Activated naive CD8-positive, alpha-beta T cell (primary cell): Measurements from ENCODE around the gene NAA20.

Source experiments
- H3K27ac Mint-ChIP-seq: one replicate; pipeline ENCODE4 v1.8.0; 2021; ENCODE audit warnings: mixed read lengths
- H3K27me3 Mint-ChIP-seq: one replicate; pipeline ENCODE4 v1.8.0; 2021; ENCODE audit warnings: mixed read lengths
- H3K36me3 Mint-ChIP-seq: one replicate; pipeline ENCODE4 v1.8.0; 2021; ENCODE audit warnings: mixed read lengths
- H3K4me1 Mint-ChIP-seq: one replicate; pipeline ENCODE4 v1.8.0; 2021; ENCODE audit warnings: low read depth, mixed read lengths
- H3K4me3 Mint-ChIP-seq: one replicate; pipeline ENCODE4 v1.8.0; 2021; ENCODE audit warnings: mild to moderate bottlenecking, mixed read lengths
- H3K9me3 Mint-ChIP-seq: one replicate; pipeline ENCODE4 v1.8.0; 2021; ENCODE audit warnings: low read depth, mixed read lengths

The NAA20 gene, protein sequence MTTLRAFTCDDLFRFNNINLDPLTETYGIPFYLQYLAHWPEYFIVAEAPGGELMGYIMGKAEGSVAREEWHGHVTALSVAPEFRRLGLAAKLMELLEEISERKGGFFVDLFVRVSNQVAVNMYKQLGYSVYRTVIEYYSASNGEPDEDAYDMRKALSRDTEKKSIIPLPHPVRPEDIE

DNA sequence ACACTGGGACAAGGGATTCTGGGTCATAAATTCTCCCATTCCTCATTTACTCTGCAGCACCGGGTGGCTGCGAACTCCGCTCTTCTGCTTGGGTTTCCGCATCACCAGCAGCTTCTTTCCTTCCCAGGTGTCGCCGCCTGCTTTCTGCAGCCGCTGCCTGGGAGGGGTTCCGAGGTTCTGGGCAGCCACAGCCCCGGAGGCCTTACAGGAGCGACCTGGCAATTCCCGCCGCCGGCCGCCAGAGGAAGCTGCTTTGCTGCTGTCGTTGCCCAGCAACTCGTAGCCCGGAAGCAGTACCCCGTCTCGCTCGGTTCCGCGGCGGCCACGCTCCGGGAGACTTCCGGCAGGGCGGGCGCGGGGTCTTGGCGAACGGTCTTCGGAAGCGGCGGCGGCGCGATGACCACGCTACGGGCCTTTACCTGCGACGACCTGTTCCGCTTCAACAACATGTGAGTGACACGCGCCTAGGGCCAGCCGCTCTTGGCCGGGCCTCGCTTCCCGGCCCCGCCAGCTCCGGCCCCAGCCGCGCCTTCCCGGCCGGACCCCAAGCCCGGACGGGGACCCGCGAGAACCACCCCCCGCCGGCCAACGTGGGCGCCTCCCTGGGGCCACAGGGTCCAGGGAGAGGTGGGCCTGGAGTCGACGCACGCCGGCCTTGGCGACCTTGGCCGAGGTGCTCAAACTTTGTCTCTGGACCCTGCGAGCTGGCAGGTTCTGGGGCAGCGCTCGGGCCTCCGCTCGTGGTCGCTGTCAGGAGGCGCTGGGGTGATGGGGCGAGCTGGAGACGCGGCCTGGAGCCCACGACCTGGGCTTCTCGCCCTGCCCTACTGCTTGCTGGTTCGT lies at the start of gene NAA20:
NAA20 (plus strand) TSS at position 362 of the 843 bp plus-strand sequence; CDS start at position 397, 35 bp downstream.
- Mint-ChIP-seq H3K4me1 (peaks cover 55% of the 10 kb centered on the region), H3K27me3 (no peaks in the 10 kb centered on the region), H3K4me3 (peak within 1 kb of the TSS; percentile 94), H3K9me3 (no peaks in the 10 kb centered on the region), H3K27ac (peak within 1 kb of the TSS; percentile 92), H3K36me3 (peaks cover 7% of the 10 kb centered on the region)

DNA sequence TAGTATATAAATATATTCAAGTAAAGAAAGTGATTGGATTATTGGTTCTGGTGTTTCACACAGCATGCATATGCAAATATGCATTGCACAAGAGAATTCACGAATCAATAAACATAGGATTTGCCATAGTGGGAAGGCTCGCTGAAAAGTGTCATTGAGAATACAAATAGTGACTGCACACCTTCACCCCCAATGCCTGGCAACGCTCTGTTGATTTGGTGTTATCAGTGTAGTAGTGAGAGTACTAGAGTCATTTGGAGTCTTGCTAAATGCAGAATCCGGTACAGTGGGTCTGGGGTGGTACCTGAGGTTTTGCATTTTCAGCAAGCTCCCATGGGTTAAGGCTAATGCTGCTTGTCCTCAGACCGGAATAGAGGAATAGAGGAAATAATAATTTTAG lies 49.7 kb upstream of the NAA20 start:
- H3K27ac Mint-ChIP-seq: no peak overlapping the region
- H3K4me3 Mint-ChIP-seq: no peak overlapping the region
- no peaks in the 10 kb centered on the region for H3K9me3 Mint-ChIP-seq
- H3K27me3 Mint-ChIP-seq: no peaks in the 10 kb centered on the region
- peaks cover 15% of the 10 kb centered on the region for H3K4me1 Mint-ChIP-seq
- no peaks in the 10 kb centered on the region for H3K36me3 Mint-ChIP-seq

DNA sequence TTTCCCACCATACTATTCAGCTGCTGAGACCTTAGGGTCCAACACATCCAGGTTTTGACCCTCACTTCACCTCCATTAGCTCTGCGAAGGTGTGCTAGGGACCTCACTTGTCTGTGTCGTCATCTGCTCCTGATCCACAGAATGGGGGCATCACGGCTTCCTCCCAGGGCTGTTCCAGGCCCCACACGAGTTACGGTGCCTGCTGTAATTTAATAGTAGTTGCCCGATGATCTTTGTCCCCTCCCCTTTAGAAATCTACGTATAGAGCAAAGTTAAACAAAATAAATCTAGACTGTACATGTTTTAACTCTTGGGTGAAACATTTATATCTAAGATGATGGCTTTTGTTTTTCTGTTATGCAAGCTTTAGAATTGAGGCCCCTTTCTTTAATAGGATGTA lies 49.1 kb upstream of the NAA20 start:
- no peaks in the 10 kb centered on the region for H3K36me3 Mint-ChIP-seq
- no peak overlapping the region for H3K27ac Mint-ChIP-seq
- H3K4me1 Mint-ChIP-seq: peaks cover 15% of the 10 kb centered on the region
- no peaks in the 10 kb centered on the region for H3K9me3 Mint-ChIP-seq
- no peak overlapping the region for H3K4me3 Mint-ChIP-seq
- no peaks in the 10 kb centered on the region for H3K27me3 Mint-ChIP-seq

DNA sequence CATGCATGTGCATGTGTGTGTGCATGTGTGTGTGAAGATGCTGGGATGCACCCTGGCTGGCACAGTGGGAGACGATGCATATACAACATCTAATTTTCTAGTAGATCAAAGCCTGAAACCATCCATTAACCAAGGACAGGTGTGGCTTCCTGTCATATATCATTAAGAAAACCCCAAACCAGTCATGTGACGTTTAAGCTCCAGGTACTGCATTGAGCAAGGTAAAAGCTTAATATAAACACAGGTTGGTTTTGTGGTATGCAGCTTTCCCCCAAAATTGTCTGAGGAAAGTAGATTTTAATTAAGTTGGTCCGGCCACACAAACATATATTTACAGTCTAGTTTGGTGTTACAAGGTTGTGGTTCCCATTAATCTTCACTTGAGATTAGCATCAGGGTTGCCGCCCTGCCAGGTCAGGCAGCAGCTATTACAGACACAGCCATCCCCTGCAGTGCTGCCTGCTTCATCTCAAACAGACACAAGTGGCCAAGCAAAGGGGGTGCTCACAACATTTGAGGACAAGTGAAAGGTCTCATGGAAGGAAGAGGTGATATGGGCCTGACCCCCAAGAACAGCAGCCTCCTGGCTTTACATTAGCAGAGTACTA lies 48.6 kb upstream of the NAA20 start:
- no peak overlapping the region for H3K4me3 Mint-ChIP-seq
- no peaks in the 10 kb centered on the region for H3K9me3 Mint-ChIP-seq
- no peak overlapping the region for H3K27ac Mint-ChIP-seq

DNA sequence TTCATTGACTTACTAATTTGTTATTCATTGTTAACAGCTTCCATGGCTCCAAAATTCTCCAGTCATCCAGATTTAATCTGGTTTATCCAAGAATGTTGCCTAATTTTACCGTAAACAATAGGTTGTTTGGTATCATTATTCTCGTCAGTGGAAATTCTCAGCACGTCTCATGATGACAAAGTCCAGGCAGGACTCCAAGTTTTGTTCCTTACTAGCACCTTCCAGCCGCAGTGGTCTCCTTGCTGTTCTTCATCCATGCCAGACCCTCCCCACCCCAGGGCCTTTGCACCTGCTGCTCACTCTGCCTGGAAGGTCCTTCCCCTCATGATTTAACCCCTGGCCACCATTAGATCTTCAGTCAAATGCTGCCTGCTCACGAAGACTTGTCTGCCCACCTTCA lies 48.1 kb upstream of the NAA20 start:
- Mint-ChIP-seq H3K4me3 (no peak overlapping the region), H3K4me1 (peaks cover 15% of the 10 kb centered on the region), H3K9me3 (no peaks in the 10 kb centered on the region), H3K36me3 (no peaks in the 10 kb centered on the region), H3K27ac (no peak overlapping the region), H3K27me3 (no peaks in the 10 kb centered on the region)

More for the DNA sequence above, 48.6 kb upstream of the NAA20 start:
- H3K4me1 Mint-ChIP-seq: peaks cover 15% of the 10 kb centered on the region
- no peaks in the 10 kb centered on the region for H3K36me3 Mint-ChIP-seq
- H3K27me3 Mint-ChIP-seq: no peaks in the 10 kb centered on the region

DNA sequence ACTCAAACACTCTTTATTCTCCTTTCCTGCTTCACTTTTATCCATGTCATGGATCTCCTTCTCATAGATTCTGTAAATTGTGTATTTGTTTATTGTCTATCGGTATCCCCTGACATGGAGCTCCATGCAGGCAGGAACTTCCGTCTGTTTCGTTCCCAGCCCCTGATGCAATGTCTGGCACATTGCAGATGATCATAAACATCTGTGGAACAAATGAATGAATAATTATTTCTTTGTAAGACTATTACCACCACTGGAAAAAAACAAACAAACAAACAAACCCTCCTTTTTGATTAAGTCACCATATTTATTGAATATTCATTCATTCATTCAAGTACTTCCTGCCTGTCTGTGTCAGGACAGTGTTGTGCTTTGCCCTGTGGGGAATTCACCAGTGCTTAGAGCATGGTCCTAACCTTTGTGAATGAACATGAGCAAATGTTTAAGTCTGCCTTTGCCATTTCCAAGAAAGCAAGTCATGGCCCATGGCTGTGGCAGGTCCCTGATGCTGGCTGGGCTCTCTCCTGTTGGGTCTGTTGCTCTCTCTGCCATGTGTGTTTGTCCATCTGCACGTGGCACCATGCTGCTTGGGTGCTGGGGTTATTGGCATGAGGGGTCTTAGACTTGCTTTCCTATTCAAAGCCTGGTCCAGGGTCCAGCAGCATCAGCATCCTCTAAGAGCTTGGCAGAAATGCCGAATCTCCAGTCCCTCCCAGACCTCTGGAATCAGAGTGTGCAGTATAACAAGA lies 47.5 kb upstream of the NAA20 start:
- H3K27ac Mint-ChIP-seq: no peak overlapping the region
- H3K4me3 Mint-ChIP-seq: no peak overlapping the region
- peaks cover 15% of the 10 kb centered on the region for H3K4me1 Mint-ChIP-seq
- H3K36me3 Mint-ChIP-seq: no peaks in the 10 kb centered on the region
- H3K9me3 Mint-ChIP-seq: no peaks in the 10 kb centered on the region
- H3K27me3 Mint-ChIP-seq: no peaks in the 10 kb centered on the region

DNA sequence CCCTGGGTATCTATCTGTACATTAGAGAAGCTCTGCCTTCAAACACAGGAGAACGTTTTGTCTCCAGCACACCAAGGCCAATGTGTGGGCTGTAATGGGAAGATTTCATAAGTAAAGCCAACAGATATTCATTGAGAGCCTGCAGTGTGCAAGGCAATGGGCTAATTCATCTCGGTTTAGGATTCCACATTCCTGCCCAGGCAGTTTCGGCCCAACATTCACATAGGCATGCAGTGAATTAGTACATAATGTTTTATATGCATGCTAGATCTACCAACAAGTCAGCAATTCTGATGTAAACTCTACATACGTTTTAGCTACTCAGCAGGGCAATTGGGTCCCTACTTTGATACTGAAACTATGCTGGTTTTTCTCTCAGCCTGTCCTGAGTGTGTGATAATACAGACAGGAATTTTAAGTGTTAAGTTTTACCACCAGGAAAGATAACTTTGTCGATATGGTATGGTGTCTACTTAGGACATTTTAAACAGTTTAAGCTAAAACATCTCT lies 46.9 kb upstream of the NAA20 start:
- H3K4me3 Mint-ChIP-seq: no peak overlapping the region
- no peaks in the 10 kb centered on the region for H3K9me3 Mint-ChIP-seq
- no peaks in the 10 kb centered on the region for H3K36me3 Mint-ChIP-seq
- no peaks in the 10 kb centered on the region for H3K27me3 Mint-ChIP-seq
- H3K27ac Mint-ChIP-seq: no peak overlapping the region
- peaks cover 15% of the 10 kb centered on the region for H3K4me1 Mint-ChIP-seq

DNA sequence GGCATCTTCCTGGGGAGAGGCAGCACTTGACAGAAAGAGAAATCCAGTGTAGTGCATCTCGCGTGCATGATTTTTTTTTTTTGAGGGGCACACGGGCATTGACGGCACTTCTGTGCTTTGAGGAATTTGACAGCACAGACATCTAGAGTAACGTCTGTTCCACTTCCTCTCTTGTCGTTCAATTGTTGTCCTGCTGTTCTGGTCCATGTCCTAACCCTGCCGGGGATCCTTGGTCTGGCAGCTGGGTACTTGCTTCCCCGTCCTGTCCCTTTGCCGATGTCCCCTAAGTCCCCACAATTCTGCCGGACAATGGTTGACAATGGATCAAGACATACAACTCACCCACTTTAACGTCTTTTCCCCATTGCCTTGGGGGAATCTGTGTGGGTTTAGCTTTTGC lies 46.0 kb upstream of the NAA20 start:
- no peak overlapping the region for H3K27ac Mint-ChIP-seq
- H3K4me3 Mint-ChIP-seq: no peak overlapping the region
- H3K9me3 Mint-ChIP-seq: no peaks in the 10 kb centered on the region
- H3K4me1 Mint-ChIP-seq: peaks cover 15% of the 10 kb centered on the region
- no peaks in the 10 kb centered on the region for H3K27me3 Mint-ChIP-seq
- H3K36me3 Mint-ChIP-seq: no peaks in the 10 kb centered on the region

DNA sequence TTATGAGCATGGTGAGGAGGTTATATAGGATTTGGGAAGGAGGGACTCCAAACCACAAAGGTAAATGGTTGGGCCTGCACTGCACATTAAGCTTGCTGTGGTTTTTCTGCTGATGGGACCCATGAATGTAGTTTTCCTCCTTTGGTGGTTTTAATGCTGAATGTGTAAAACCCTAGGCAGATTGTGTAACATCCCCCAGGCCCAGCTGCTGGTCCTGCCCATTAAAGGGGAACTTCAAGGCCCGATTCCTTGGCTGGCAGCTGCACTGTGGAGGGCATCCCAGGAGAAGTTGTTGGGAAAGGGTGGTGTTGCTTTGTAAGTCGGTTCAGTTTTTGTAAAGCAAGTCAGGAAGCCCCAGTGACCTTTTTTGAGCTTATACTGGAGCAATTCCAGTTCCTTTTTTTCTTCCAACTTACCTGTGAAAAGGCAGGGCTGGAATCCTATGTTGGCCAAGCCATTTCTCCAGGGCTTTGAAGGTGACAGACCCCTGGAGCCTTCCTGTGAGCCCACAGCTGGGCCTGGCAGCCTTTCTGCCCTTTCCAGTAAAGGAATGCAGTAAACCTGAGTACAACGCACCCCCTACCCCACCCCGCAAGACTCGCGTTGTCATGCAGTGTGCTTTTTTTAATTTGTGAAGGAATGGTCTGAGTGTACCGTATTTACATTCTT lies 43.1 kb upstream of the NAA20 start:
- Mint-ChIP-seq H3K27ac (no peak overlapping the region), H3K27me3 (no peaks in the 10 kb centered on the region), H3K4me1 (peaks cover 9% of the 10 kb centered on the region), H3K9me3 (no peaks in the 10 kb centered on the region), H3K36me3 (no peaks in the 10 kb centered on the region), H3K4me3 (no peak overlapping the region)

DNA sequence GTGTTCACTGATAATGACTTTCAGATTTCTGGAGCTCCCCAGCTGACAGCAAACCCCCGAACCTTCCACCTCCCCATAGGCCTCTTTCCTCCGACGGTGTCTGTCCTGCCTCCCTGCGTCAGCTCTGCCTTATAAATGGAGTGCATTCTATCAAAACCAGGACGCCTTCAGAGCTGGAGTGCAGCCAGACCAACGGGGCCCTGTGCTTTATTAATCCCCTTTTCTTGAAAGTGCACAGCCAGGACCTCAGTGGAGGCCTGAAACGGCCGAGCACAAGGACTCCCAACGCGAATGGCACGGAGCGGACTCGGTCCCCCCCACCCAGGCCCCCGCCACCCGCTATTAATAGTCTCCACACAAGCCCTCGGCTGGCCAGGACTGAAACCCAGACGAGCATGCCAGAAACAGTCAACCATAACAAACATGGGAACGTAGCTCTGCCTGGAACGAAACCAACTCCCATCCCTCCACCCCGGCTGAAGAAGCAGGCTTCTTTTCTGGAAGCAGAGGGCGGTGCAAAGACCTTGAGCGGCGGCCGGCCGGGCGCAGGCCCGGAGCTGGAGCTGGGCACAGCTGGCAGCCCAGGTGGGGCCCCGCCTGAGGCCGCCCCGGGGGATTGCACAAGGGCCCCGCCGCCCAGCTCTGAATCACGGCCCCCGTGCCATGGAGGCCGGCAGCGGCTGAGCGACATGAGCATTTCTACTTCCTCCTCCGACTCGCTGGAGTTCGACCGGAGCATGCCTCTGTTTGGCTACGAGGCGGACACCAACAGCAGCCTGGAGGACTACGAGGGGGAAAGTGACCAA lies 42.3 kb upstream of the NAA20 start:
- no peaks in the 10 kb centered on the region for H3K36me3 Mint-ChIP-seq
- no peaks in the 10 kb centered on the region for H3K27me3 Mint-ChIP-seq
- no peak overlapping the region for H3K4me3 Mint-ChIP-seq
- no peaks in the 10 kb centered on the region for H3K9me3 Mint-ChIP-seq
- no peak overlapping the region for H3K27ac Mint-ChIP-seq
- H3K4me1 Mint-ChIP-seq: peaks cover 4% of the 10 kb centered on the region

DNA sequence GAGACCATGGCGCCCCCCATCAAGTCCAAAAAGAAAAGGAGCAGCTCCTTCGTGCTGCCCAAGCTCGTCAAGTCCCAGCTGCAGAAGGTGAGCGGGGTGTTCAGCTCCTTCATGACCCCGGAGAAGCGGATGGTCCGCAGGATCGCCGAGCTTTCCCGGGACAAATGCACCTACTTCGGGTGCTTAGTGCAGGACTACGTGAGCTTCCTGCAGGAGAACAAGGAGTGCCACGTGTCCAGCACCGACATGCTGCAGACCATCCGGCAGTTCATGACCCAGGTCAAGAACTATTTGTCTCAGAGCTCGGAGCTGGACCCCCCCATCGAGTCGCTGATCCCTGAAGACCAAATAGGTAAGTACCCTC lies 41.7 kb upstream of the NAA20 start:
- Mint-ChIP-seq H3K36me3 (no peaks in the 10 kb centered on the region), H3K27me3 (no peaks in the 10 kb centered on the region), H3K4me3 (no peak overlapping the region), H3K27ac (no peak overlapping the region), H3K4me1 (peaks cover 4% of the 10 kb centered on the region), H3K9me3 (no peaks in the 10 kb centered on the region)

DNA sequence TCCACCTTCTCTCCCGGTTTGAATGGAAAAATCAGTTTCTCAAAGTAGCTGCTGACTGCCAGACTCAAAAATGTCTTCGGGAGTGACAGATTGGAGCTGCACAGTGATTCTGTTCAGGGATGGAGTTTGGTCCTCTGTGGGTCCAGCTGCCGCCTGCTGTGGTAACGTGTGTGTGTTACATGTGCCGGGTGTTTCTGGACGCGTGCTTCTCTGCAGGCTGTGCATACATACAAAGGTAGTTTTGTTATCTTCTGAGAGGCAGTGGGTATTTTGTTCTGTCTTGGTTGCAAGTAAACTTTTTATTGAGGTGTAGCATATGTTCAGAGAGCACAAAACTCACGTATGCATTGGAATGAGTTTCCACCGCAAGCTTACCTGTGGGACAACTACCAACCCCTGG lies 41.3 kb upstream of the NAA20 start:
- Mint-ChIP-seq H3K27ac (no peak overlapping the region), H3K27me3 (no peaks in the 10 kb centered on the region), H3K36me3 (no peaks in the 10 kb centered on the region), H3K4me1 (peaks cover 4% of the 10 kb centered on the region), H3K9me3 (no peaks in the 10 kb centered on the region), H3K4me3 (no peak overlapping the region)

DNA sequence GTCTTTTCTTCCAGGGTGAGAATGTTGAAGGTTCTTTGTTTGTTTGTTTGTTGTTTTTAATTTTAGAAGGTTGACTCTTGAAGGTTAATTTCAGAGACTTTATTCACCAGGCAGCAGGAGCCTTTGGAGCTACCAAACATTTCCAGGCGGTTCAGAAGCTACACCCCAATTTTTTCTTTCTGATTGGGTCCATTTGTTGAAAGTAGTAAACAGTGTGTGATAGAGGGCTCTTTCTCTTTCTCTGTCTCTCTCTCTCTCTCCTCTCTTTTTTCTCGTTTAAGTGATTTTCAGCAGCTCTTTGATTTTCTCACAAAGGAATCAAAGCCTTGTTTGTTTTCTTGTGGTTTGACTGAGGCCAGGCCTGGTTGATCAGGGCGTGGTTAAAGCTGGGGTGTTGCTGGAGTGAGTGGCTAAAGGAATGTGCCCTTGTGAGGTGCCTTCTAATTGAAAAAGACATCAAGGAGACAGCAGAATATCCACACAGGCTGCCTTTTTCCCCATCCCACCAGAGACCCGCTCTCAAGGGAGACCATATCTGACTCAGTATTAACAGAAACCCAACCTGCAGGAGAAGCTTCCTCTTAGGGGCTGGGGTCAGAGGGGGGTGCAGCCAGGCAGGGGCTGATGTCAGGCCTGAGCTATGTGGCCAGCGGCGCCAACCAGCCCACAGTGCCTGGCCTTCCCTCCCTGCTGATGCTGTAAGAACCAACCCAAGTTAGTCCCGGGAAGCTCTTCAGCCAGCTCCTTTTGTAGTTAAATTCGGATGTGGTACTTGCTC lies 40.4 kb upstream of the NAA20 start:
- no peaks in the 10 kb centered on the region for H3K9me3 Mint-ChIP-seq
- H3K27ac Mint-ChIP-seq: no peak overlapping the region
- H3K4me3 Mint-ChIP-seq: no peak overlapping the region
- peaks cover 4% of the 10 kb centered on the region for H3K4me1 Mint-ChIP-seq
- H3K36me3 Mint-ChIP-seq: no peaks in the 10 kb centered on the region
- H3K27me3 Mint-ChIP-seq: no peaks in the 10 kb centered on the region
